ENCODE results near the gene USP25. TPM values are rescaled to one million over a fixed set of nuclear protein-coding genes. Genes with fewer than 3 reads are reported as not detected.

Gene USP25
- total RNA-seq, 1 donor from 2014 or later = 27.2 TPM

DNA sequence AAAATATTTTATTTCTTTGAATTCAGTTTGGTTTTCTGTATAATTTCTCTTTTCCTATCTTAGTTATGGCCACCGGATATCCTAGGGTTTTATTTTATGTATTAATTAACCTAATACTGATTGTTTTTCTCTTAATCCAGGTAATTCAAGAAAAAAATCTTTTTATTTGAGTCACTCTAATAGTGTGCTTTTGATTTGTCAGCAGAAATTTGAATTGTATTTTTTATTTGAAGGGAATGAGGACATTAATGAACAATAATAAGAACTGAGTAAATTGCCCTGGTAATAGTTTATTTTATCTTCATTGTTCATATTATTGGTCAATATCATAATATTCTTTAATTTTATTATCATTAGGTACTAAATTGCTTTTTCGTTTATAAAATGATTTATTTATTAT is 120.1 kb downstream of the USP25 start:
- Mint-ChIP-seq H3K9me3 (no peaks in the 10 kb centered on the region), H3K4me3 (no peak overlapping the region), H3K4me1 (no peaks in the 10 kb centered on the region), H3K36me3 (ENCODE audit: low read depth) (peaks cover 6% of the 10 kb centered on the region), H3K27ac (ENCODE audit: unreplicated experiment) (no peak overlapping the region), H3K27me3 (ENCODE audit: low read depth) (no peaks in the 10 kb centered on the region)
- DNase-seq (ENCODE audit: low read depth, low spot score) = no peak
- TF ChIP-seq, protein P1, sequence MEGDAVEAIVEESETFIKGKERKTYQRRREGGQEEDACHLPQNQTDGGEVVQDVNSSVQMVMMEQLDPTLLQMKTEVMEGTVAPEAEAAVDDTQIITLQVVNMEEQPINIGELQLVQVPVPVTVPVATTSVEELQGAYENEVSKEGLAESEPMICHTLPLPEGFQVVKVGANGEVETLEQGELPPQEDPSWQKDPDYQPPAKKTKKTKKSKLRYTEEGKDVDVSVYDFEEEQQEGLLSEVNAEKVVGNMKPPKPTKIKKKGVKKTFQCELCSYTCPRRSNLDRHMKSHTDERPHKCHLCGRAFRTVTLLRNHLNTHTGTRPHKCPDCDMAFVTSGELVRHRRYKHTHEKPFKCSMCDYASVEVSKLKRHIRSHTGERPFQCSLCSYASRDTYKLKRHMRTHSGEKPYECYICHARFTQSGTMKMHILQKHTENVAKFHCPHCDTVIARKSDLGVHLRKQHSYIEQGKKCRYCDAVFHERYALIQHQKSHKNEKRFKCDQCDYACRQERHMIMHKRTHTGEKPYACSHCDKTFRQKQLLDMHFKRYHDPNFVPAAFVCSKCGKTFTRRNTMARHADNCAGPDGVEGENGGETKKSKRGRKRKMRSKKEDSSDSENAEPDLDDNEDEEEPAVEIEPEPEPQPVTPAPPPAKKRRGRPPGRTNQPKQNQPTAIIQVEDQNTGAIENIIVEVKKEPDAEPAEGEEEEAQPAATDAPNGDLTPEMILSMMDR (conservative IDR thresholded peaks at IDR 0.05) = no peak

DNA sequence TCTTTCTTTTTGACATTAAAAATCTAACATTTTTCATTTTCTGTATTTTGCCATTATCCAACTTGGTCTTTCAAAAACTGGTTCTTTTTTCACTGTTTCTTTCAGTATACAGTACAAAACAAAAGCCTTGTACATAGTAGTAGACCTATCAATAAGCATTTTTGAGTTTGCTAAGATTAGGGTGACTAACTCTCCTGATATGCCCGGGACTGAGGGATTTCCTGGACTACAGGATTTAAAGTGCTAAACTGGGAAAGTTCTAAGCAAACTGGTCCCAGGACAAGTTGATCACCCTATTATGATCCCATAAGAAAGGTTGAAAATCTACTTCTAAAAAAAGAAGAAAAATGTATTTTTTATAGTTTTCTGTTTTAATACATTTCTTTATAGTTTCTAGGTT is 120.9 kb downstream of the USP25 start:
- no peak overlapping the region for H3K4me3 Mint-ChIP-seq
- no peak overlapping the region for H3K27ac Mint-ChIP-seq (ENCODE audit: unreplicated experiment)
- no peaks in the 10 kb centered on the region for H3K27me3 Mint-ChIP-seq (ENCODE audit: low read depth)
- no peaks in the 10 kb centered on the region for H3K4me1 Mint-ChIP-seq
- no peaks in the 10 kb centered on the region for H3K9me3 Mint-ChIP-seq
- peaks cover 8% of the 10 kb centered on the region for H3K36me3 Mint-ChIP-seq (ENCODE audit: low read depth)
- TF ChIP-seq, protein P1 (conservative IDR thresholded peaks at IDR 0.05) = no peak
- DNase-seq (ENCODE audit: low read depth, low spot score) = no peak

GRCh38 chr21:15852146-15852545 is 122.4 kb downstream of the USP25 start:
- H3K4me3 Mint-ChIP-seq = no peak overlapping the region
- no peak overlapping the region for H3K27ac Mint-ChIP-seq (ENCODE audit: unreplicated experiment)
- no peaks in the 10 kb centered on the region for H3K4me1 Mint-ChIP-seq
- TF ChIP-seq, protein P1 (conservative IDR thresholded peaks at IDR 0.05) = no peak
- peaks cover 11% of the 10 kb centered on the region for H3K36me3 Mint-ChIP-seq (ENCODE audit: low read depth)
- no peak for DNase-seq (ENCODE audit: low read depth, low spot score)
- no peaks in the 10 kb centered on the region for H3K27me3 Mint-ChIP-seq (ENCODE audit: low read depth)
- no peaks in the 10 kb centered on the region for H3K9me3 Mint-ChIP-seq

DNA sequence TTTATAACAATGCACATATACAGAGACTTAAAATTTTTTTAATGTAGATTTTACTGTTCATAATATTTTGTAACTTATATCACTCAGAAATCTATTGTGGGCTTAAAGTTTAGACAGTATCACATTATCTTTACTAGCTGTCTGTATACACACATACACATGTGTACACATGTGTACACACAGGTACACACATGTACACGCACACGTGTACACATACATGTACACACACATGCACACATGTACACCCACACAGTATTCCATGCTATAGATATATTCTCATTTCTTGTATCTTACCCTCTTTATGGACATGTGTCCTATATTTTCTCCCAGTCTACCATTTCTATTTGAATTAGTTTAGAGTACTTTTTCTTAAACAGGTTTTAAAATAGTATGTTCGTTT is 123.3 kb downstream of the USP25 start:
- no peak for DNase-seq (ENCODE audit: low read depth, low spot score)
- no peaks in the 10 kb centered on the region for H3K27me3 Mint-ChIP-seq (ENCODE audit: low read depth)
- H3K9me3 Mint-ChIP-seq = no peaks in the 10 kb centered on the region
- H3K36me3 Mint-ChIP-seq (ENCODE audit: low read depth) = peaks cover 11% of the 10 kb centered on the region
- no peaks in the 10 kb centered on the region for H3K4me1 Mint-ChIP-seq
- no peak overlapping the region for H3K4me3 Mint-ChIP-seq
- TF ChIP-seq, protein P1 (conservative IDR thresholded peaks at IDR 0.05) = no peak
- H3K27ac Mint-ChIP-seq (ENCODE audit: unreplicated experiment) = no peak overlapping the region

GRCh38 chr21:15856813-15857212 is 127.0 kb downstream of the USP25 start:
- Mint-ChIP-seq H3K4me1 (no peaks in the 10 kb centered on the region), H3K4me3 (no peak overlapping the region), H3K27ac (ENCODE audit: unreplicated experiment) (no peak overlapping the region), H3K36me3 (ENCODE audit: low read depth) (peaks cover 11% of the 10 kb centered on the region), H3K9me3 (no peaks in the 10 kb centered on the region), H3K27me3 (ENCODE audit: low read depth) (no peaks in the 10 kb centered on the region)
- DNase-seq (ENCODE audit: low read depth, low spot score) = no peak
- TF ChIP-seq, protein P1 (conservative IDR thresholded peaks at IDR 0.05) = no peak

- H3K36me3 Mint-ChIP-seq (ENCODE audit: low read depth) = peaks cover 11% of the 10 kb centered on the region
- no peak overlapping the region for H3K27ac Mint-ChIP-seq (ENCODE audit: unreplicated experiment)
- no peak overlapping the region for H3K4me3 Mint-ChIP-seq
- no peak for DNase-seq (ENCODE audit: low read depth, low spot score)
- no peaks in the 10 kb centered on the region for H3K27me3 Mint-ChIP-seq (ENCODE audit: low read depth)
- H3K4me1 Mint-ChIP-seq = no peaks in the 10 kb centered on the region
- TF ChIP-seq, protein P1 (conservative IDR thresholded peaks at IDR 0.05) = no peak
- H3K9me3 Mint-ChIP-seq = no peaks in the 10 kb centered on the region
These were observed 128.0 kb downstream of the USP25 start for GRCh38 chr21:15857740-15858139.
